Cardiac fibroblast (primary cell): Measurements from ENCODE around the gene SLC29A3.

Source experiments
- DNase-seq, 2 donors: peaks; one replicate each; pipeline versions ENCODE4 v3.0.0 to v3.0.0-alpha.2; 2010; ENCODE audit warnings: low read depth in 2 of 2
- H3K4me3 ChIP-seq, 2 donors: replicated peaks in 1 of 2; 1 replicate in 1 of 2; 2 replicates in 1 of 2; pipeline ENCODE4 v1.5.1; 2011; ENCODE audit warnings: low read depth in 2 of 2, low read length in 2 of 2, mild to moderate bottlenecking in 2 of 2, moderate library complexity in 1 of 2
- TF ChIP-seq, protein P1 (sequence below): IDR thresholded peaks from one replicate; pipeline ENCODE4 v1.5.1; 2011; ENCODE audit warnings: low read depth, mild to moderate bottlenecking, low read length, inconsistent platforms

The SLC29A3 gene

DNA sequence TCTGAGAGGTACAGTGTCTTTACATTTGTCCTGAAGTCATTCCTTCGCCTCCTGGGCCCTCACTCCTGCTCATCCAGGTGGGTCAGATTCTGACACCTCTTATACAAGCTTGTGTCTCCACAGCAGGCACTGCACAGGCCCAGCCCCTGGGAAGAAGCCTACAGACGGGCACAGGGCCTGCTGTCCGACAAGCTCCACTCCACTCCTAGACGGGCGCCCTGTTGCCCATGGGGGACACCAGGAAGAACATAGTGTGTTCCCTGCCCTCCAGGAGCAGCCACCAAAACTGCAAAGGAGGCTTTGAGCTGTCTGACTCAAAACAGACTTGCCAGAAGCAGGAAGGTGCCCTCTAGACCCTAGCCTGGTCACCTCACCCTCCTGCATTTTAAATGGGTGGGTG, 45.6 kb upstream of the SLC29A3 start:
- TF ChIP-seq, protein P1, sequence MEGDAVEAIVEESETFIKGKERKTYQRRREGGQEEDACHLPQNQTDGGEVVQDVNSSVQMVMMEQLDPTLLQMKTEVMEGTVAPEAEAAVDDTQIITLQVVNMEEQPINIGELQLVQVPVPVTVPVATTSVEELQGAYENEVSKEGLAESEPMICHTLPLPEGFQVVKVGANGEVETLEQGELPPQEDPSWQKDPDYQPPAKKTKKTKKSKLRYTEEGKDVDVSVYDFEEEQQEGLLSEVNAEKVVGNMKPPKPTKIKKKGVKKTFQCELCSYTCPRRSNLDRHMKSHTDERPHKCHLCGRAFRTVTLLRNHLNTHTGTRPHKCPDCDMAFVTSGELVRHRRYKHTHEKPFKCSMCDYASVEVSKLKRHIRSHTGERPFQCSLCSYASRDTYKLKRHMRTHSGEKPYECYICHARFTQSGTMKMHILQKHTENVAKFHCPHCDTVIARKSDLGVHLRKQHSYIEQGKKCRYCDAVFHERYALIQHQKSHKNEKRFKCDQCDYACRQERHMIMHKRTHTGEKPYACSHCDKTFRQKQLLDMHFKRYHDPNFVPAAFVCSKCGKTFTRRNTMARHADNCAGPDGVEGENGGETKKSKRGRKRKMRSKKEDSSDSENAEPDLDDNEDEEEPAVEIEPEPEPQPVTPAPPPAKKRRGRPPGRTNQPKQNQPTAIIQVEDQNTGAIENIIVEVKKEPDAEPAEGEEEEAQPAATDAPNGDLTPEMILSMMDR, result no peak
- DNase-seq, result no peak
- no peak overlapping the region for H3K4me3 ChIP-seq

DNA sequence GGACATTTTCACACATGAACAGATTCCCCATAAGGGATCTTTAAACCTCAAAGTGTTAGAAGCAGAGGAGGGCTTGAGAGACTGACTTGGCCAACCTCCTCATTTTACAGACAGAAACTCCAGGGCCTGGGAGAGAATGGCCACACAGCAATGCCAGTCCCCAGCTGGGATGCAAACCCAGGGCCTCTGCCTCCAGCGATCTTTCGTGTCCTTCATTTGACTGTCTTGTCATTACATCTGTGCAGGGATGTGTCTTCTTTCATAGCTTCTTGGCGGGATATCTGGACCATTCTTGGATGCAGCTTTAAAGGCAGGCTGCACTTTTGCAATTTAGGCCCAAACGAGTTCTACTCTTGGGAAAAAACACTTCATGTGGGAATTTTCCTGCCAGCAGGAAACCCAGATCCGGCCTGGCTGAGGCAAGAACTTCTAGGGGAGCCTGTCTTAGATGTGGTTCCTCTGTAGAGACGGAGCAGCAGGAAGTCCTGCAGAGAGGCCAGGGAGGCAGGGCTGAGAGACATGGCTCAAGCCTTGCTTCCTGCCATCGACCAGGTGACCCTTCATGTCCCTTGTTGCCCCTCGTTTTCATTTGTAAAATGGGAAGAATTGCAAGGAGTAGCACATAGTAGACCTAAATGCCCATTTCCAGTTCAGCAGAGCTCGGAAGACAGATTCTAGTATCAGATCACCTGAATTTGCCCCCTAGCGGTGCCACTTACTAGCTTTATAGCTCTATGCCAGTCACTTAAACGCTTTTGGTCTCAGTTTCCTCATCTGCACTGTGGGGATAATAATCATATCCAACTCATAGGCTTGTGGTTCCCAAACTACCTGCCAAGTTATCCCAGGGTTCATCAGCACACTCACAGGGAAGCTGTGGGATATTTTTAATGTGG, 43.9 kb upstream of the SLC29A3 start:
- DNase-seq, result no peak
- TF ChIP-seq, protein P1, result no peak

DNA sequence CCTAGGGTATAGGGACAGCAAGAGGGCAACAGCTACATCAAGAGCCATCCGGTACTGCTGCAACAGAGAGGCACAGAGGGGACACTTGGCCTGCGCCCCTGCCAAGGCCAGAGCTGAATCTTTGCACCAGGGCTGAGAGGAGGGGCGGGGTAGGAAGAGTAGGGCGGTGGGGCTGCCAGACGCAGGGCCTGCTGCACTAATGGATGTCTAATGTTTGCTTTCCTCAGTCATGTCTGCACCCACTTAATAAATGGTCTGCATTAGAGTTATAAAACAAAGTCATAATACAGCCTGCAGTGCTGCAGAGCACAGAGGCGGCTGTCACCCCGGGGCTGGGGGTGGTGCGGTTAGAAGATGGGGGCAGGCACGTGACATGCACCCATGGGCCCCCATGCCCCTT, 42.2 kb upstream of the SLC29A3 start:
- TF ChIP-seq, protein P1, result no peak
- H3K4me3 ChIP-seq, result no peak overlapping the region
- DNase-seq, result no peak

More for the DNA sequence above, 43.9 kb upstream of the SLC29A3 start:
- no peak overlapping the region for H3K4me3 ChIP-seq

DNA sequence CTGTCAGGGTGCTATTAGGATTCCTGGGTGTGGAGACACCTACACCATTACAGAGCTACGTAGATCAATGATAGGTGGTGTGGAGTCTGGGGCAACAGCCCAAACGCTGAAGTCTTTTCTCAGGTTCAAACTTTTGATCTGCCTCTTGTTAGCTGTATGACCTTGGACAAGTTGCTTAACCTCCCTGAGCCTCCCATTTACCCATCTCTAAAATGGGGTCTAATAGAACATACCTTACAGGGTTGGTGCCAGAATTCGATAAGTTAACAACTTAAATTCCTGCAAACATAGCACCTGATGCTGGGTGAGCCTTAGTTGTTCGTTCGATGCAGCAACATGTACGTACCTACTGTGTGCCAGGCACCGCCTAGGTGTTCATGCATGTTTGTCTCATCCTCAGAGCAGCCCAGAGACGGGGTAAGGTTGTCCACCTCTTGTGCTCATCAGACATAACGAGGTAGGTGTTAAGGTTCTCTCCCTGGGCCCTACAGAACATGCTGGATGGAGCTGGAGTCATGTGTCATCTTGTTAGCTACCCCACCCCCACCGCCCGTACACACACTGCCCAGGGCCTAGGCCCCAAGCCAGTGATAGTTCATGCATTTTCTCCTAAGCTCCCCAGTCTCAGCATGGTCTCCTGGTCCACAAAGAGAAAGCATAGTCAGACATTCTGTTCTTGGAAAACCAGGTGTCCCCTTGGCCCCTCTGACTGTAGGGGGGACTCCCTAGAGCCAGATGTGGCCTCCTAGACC, 41.0 kb upstream of the SLC29A3 start:
- TF ChIP-seq, protein P1, result no peak
- DNase-seq, result no peak

DNA sequence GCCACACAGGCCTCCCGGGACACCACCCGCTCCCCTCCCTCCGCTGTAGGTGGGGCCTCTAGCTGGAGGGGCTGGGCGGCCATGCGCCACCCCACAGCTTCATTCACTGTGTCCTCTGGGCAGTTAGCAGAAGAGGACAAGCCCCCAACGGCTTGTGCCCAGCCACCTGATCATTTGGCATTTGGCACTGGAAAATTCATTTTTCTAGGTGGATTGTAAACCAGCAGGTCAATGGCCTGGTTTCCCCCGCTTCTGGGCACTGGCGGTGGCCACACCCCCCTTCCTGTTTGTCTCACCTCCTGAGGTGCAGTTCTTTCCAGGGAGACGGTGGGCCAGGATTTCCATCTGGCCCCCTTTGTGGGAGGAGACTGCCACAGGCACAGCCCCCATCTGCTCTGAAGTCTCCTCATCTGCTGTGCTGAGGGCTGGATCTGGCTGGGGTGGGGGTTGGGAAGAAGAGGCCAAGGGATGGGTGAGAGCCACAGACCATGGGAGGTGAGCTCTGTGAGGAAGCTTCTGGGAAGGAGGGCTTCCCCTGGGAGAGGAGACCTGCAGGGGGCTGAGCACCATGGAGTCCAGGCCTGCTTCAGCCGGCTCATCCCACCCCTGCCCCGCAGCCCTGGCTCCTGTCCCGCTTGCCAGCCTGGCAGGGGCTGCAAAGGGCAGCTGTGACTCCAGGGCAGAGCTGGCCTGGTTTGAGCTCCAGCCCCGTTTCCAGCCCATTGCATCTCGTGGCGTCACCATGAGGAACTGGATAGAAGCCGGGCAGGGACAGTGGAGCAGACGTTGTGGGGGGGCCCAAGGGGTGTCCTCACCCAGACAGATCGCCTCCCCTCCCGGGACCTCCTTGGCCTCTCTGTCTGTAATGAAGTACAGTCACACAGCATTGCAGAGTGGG, 40.1 kb upstream of the SLC29A3 start:
- no peak overlapping the region for H3K4me3 ChIP-seq
- TF ChIP-seq, protein P1, result no peak
- no peak for DNase-seq

More for the DNA sequence above, 41.0 kb upstream of the SLC29A3 start:
- H3K4me3 ChIP-seq, result no peak overlapping the region

DNA sequence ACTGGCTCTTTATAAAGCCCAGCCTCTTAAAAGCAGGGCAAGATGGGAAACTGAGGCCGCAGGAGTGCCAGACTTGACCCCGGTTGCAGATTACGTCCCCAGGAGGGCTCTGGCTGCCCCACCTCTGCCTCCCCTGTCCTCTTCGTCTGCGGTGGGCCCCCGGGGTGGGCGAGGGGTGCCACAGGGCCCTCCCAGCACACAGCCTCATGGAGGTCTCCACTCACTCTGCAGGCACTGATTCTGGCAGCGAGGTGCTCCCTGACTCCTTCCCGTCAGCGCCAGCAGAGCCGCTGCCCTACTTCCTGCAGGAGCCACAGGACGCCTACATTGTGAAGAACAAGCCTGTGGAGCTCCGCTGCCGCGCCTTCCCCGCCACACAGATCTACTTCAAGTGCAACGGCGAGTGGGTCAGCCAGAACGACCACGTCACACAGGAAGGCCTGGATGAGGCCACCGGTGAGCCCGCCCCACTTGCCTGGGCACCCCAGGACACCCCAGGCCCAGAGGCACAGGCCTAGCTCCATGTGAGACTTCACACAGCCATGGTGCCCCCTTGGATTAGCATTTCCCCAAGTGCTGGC, 39.4 kb upstream of the SLC29A3 start:
- no peak for DNase-seq
- H3K4me3 ChIP-seq, result no peak overlapping the region
- TF ChIP-seq, protein P1, result no peak
